ENCODE data around the gene DIRAS1.
"Not testable (repeated sequence)": the region's sequence is repeated elsewhere in the genome, so short reads cannot be mapped to it uniquely, and the experiment has no call there.

The DIRAS1 gene

GRCh38 chr19:2678044-2678671 lies 43.0 kb downstream of the DIRAS1 start:
- DNase-seq (ENCODE audit: insufficient read length, low spot score) (no peak), FAIRE-seq (no peak)
- no peak for TF ChIP-seq POLR2A (IDR thresholded peaks at IDR 0.05; ENCODE audit: low read depth, low read length)

- TF ChIP-seq POLR2A (IDR thresholded peaks at IDR 0.05; ENCODE audit: low read depth, low read length), result no peak
- no peak for DNase-seq (ENCODE audit: insufficient read length, low spot score)
- FAIRE-seq, result no peak
Measured at GRCh38 chr19:2676823-2677222, 44.3 kb downstream of the DIRAS1 start.

- TF ChIP-seq POLR2A (IDR thresholded peaks at IDR 0.05; ENCODE audit: low read depth, low read length), result no peak
- FAIRE-seq (no peak), DNase-seq (ENCODE audit: insufficient read length, low spot score) (no peak)
Measured at GRCh38 chr19:2675892-2676291, 45.3 kb downstream of the DIRAS1 start.

GRCh38 chr19:2670217-2670616 lies 51.0 kb downstream of the DIRAS1 start:
- no peak for TF ChIP-seq POLR2A (IDR thresholded peaks at IDR 0.05; ENCODE audit: low read depth, low read length)
- DNase-seq (ENCODE audit: insufficient read length, low spot score), result no peak
- FAIRE-seq, result no peak

GRCh38 chr19:2668175-2668763 lies 52.9 kb downstream of the DIRAS1 start:
- DNase-seq (ENCODE audit: insufficient read length, low spot score), result no peak
- no peak for TF ChIP-seq POLR2A (IDR thresholded peaks at IDR 0.05; ENCODE audit: low read depth, low read length)
- no peak for FAIRE-seq

GRCh38 chr19:2667349-2667748 lies 53.8 kb downstream of the DIRAS1 start:
- not testable (repeated sequence) for FAIRE-seq; DNase-seq (ENCODE audit: insufficient read length, low spot score)

- no peak for DNase-seq (ENCODE audit: insufficient read length, low spot score)
- no peak for TF ChIP-seq POLR2A (IDR thresholded peaks at IDR 0.05; ENCODE audit: low read depth, low read length)
- no peak for FAIRE-seq
Measured at GRCh38 chr19:2666344-2666994, 54.7 kb downstream of the DIRAS1 start.

- FAIRE-seq, result no peak
- no peak for TF ChIP-seq POLR2A (IDR thresholded peaks at IDR 0.05; ENCODE audit: low read depth, low read length)
- DNase-seq (ENCODE audit: insufficient read length, low spot score), result no peak
Measured at GRCh38 chr19:2665103-2665502, 56.1 kb downstream of the DIRAS1 start.

Measured in H54 (cell line).